ENCODE results near the gene MTUS2.

The MTUS2 gene

DNA sequence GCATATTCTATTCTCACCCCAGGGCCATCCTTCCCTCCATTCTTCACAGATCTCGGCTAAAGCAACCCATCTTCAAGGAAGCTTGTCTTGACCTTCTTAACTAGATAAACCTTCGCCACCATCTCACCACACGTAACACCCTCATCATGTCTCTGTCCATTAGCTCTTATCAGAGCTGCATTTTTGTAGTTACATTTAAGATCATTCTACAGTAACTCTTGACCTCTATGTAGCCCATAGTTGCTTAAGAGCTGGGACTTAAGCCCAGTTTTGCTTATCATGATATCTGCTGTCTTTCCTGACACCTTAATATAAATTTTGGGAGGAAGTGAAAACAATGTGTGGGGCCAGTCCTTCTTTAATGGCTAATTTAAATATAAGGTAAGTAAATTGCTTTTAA lies 345.1 kb downstream of the MTUS2 start:
- no peak for DNase-seq (ENCODE audit: extremely low read depth, low read depth)
- TF ChIP-seq, protein P1, sequence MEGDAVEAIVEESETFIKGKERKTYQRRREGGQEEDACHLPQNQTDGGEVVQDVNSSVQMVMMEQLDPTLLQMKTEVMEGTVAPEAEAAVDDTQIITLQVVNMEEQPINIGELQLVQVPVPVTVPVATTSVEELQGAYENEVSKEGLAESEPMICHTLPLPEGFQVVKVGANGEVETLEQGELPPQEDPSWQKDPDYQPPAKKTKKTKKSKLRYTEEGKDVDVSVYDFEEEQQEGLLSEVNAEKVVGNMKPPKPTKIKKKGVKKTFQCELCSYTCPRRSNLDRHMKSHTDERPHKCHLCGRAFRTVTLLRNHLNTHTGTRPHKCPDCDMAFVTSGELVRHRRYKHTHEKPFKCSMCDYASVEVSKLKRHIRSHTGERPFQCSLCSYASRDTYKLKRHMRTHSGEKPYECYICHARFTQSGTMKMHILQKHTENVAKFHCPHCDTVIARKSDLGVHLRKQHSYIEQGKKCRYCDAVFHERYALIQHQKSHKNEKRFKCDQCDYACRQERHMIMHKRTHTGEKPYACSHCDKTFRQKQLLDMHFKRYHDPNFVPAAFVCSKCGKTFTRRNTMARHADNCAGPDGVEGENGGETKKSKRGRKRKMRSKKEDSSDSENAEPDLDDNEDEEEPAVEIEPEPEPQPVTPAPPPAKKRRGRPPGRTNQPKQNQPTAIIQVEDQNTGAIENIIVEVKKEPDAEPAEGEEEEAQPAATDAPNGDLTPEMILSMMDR (IDR thresholded peaks at IDR 0.05; ENCODE audit: low read depth, low read length) = no peak

DNA sequence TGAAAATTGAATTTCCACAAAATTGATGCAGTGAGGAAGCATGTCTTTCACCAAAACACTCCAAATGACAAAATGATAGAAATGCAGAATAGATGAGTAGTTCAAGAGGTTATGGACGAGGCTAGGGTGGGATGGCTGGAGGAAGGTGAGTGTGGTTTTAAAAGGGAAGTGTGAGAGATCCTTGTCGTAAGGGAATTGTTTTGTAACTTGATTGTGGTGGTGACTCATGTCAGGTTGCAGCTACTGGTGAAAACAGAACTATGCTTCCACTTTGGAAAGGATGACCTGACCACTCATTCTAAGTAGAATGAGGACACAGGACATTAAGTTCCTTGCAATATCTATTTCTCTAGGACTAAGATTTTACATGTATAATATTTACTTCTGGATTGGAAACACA lies 345.7 kb downstream of the MTUS2 start:
- TF ChIP-seq, protein P1 (IDR thresholded peaks at IDR 0.05; ENCODE audit: low read depth, low read length) = no peak
- DNase-seq (ENCODE audit: extremely low read depth, low read depth) = no peak

GRCh38 chr13:29170436-29171082 lies 350.4 kb downstream of the MTUS2 start:
- TF ChIP-seq, protein P1 (IDR thresholded peaks at IDR 0.05; ENCODE audit: low read depth, low read length) = no peak
- no peak for DNase-seq (ENCODE audit: extremely low read depth, low read depth)

DNA sequence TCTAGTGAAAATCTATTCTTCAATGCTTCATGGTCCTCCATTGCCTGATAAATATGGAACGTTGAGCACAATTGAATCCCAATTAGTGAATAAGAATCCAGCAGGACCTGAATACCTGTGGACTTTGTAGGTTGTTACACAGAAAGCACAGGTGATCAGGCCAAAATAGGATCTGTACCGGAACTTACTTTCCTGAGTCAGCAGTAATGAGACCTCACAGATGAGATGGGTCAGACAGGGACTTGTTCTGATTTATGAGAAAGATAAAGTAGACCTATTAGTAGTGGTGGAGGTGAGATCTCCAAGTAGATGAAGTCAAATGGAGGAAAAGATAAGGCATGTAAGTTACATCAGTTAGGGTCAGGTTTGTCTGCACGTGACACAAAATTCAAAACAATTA lies 351.1 kb downstream of the MTUS2 start:
- TF ChIP-seq, protein P1 (IDR thresholded peaks at IDR 0.05; ENCODE audit: low read depth, low read length) = no peak
- no peak for DNase-seq (ENCODE audit: extremely low read depth, low read depth)

DNA sequence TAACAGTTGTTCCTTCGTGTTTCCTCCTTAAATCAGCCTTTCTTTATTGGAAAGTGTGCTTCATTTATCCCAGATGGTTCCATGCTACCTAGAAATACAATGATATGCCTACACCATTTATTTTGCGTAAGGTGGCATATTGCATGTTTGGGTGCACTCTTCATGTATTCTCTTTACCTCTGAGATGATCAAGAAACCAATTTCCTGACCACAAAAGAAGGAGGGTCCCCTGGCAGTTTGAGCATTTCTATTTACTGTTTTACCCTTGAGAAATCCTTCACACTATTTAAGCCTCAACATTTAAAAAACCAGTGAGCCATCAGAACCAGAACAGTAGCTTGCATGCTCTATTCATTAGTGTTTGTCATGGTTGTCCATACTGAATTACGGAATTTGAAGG lies 354.0 kb downstream of the MTUS2 start:
- TF ChIP-seq, protein P1 (IDR thresholded peaks at IDR 0.05; ENCODE audit: low read depth, low read length) = no peak
- no peak for DNase-seq (ENCODE audit: extremely low read depth, low read depth)

DNA sequence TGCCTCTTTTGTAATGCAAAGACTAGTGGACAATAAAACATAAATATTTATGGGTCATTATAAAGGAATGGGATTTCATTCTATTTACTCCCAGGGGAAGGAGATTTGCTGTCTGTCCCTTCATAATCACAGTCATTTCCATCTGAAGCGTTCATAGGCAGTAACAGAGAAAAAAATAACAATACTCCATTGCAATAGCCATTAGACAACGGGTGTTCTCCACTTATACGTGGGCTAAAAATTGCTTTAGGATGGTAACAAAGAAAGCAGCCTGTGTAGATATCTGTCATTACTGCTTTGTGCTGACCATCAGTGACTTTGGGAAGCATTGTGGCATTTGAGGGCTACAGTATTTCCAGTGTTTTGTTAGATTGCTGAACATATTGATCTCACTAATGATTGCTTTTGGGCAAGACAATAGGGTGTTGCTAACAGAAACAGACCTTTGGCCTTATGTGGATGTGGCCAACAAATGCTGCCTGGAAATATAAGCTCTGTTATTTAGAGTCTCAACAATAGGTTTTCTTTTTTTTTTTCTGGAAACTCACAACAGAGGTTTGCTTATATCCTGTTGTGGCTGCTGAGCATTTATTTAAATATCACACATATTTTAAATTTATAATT lies 355.2 kb downstream of the MTUS2 start:
- DNase-seq (ENCODE audit: extremely low read depth, low read depth) = no peak
- TF ChIP-seq, protein P1 (IDR thresholded peaks at IDR 0.05; ENCODE audit: low read depth, low read length) = no peak

DNA sequence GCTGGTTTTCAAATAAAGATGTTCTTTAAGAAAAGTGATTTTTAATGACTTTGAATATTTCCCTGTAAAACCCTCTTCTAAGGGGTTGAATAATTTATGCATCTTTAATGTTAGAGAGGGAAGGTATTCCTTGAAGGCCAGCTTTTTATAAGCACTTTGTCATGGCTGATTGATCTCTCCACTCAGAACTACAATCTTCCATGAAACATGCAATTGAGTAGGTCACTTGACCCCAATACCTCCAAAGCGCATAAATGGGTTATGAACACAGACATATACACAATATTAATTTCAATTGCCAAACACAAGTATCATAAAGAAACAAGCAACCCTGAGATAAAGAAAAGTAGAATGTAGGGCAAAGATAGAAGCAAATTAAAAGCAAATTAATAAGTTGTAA lies 359.9 kb downstream of the MTUS2 start:
- no peak for DNase-seq (ENCODE audit: extremely low read depth, low read depth)
- TF ChIP-seq, protein P1 (IDR thresholded peaks at IDR 0.05; ENCODE audit: low read depth, low read length) = no peak

All from AG09319 (cell line).